Measurements from ENCODE around the gene SKOR1. TPM values are rescaled to one million over a fixed set of nuclear protein-coding genes. Genes with fewer than 3 reads are reported as not detected.
A peak's percentile ranks its signal among the peaks of the same experiment; 100 is the strongest.

SKOR1 gene
- total and polyA plus RNA-seq, 2 of the 8 experiments (the other 6 are each of a cell fraction or from before 2014, with no cell fraction given): 0.03 to 0.11 TPM

DNA sequence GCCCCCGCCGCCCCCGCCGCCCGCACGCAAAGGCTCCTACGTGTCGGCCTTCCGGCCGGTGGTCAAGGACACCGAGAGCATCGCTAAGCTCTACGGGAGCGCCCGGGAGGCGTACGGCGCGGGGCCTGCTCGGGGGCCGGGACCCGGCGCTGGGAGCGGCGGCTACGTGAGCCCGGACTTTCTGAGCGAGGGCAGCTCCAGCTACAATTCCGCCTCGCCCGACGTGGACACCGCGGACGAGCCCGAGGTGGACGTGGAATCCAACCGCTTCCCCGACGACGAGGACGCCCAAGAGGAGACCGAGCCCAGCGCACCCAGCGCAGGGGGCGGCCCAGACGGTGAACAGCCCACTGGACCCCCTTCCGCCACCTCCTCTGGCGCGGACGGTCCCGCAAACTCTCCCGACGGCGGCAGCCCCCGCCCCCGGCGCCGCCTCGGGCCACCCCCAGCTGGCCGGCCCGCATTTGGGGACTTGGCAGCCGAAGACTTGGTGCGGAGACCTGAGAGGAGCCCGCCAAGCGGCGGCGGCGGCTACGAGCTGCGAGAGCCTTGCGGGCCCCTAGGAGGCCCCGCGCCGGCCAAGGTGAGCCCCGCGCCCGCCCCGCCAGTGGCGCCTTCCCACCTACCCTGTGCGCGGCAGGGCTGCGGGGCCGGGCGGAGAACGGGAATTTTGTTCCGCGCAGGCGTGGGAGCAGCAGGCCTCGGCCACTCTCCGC lies 2.4 kb downstream of the SKOR1 start:
- no peak overlapping the region for H3K23ac ChIP-seq (ENCODE audit: insufficient read length)
- H3K4me3 ChIP-seq (ENCODE audit: extremely low read depth in 1 of 4, insufficient read depth in 2 of 4, low read depth in 3 of 4, low read length in 4 of 4): peak overlapping the region in 1 of 4 experiments; percentile 46; a peak in 2 of 8 replicates
- peaks cover 13 to 26% of the 10 kb centered on the region in 2 experiments for H4K20me1 ChIP-seq (replicated peaks in 1 of 2; ENCODE audit: control insufficient read depth in 1 of 2, insufficient read depth in 2 of 2, low read length in 2 of 2)
- no peak overlapping the region for H3K56ac ChIP-seq (replicated peaks; ENCODE audit: insufficient read length, low read depth, low read length)
- H3K4me2 ChIP-seq (ENCODE audit: insufficient read depth in 1 of 2, low read depth in 2 of 2, low read length in 2 of 2): peak overlapping the region; percentile 48 to 57
- H3K4ac ChIP-seq (replicated peaks; ENCODE audit: insufficient read length, low read depth, low read length): no peak overlapping the region
- FAIRE-seq (no peak), DNase-seq (ENCODE audit: low read depth in 1 of 2, low spot score in 2 of 2) (peak in 1 of 2 experiments; percentile 70)
- POLR2A ChIA-PET (ENCODE audit: partially characterized antibody): no interaction called here
- no peak overlapping the region for H4K5ac ChIP-seq (ENCODE audit: insufficient read length, low read depth, low read length)
- no peak overlapping the region for H2BK15ac ChIP-seq (ENCODE audit: low read length)
- no peak overlapping the region for H3K27ac ChIP-seq (ENCODE audit: low read depth, low read length)
- peaks cover 15 to 51% (median 35%) of the 10 kb centered on the region in 4 experiments for H3K4me1 ChIP-seq (replicated peaks in 1 of 4; ENCODE audit: control insufficient read depth in 3 of 4, insufficient read depth in 4 of 4, low read length in 3 of 4)
- H3K14ac ChIP-seq (ENCODE audit: insufficient read length): no peak overlapping the region
- H3K79me1 ChIP-seq (ENCODE audit: low read depth, low read length): no peaks in the 10 kb centered on the region
- H3K79me2 ChIP-seq (ENCODE audit: control insufficient read depth in 1 of 2, insufficient read depth in 2 of 2, low read length in 2 of 2): no peaks in the 10 kb centered on the region
- H2BK12ac ChIP-seq (ENCODE audit: low read depth, low read length): no peak overlapping the region
- TF ChIP-seq SUZ12 (IDR thresholded peaks at IDR 0.05; ENCODE audit: low read length): peak; percentile 72; the same call in 1 of the 2 replicates
- TF ChIP-seq CHD2 (IDR thresholded peaks at IDR 0.05; ENCODE audit: low read length): no peak
- no peak overlapping the region for H2BK5ac ChIP-seq (ENCODE audit: low read depth, low read length)
- no peak overlapping the region for H2BK20ac ChIP-seq (ENCODE audit: low read length)
- H3K18ac ChIP-seq (ENCODE audit: extremely low read depth, low read length): no peak overlapping the region
- WGBS, 2 experiments (ENCODE audit: extremely low coverage in 1 of 2, insufficient coverage in 1 of 2, insufficient read length in 1 of 2, insufficient replicate concordance in 2 of 2, low coverage in 1 of 2, low lambda C conversion rate in 2 of 2, missing lambda C conversion rate in 1 of 2): 4% methylated on average over 23 of the region's 91 CpGs; no CpG with 5 or more reads in 1 of the 2 experiments
- H4K8ac ChIP-seq (ENCODE audit: extremely low read depth, insufficient read depth, low read length): peak overlapping the region; percentile 83
- peaks cover 0 to 27% (median 0%) of the 10 kb centered on the region in 4 experiments; a peak in 1 of 8 replicates for H3K36me3 ChIP-seq (ENCODE audit: control insufficient read depth in 2 of 4, insufficient read depth in 4 of 4, low read length in 3 of 4)
- no peak overlapping the region for H2AK5ac ChIP-seq (ENCODE audit: low read depth, low read length)
- H3K23me2 ChIP-seq (ENCODE audit: low read depth, low read length): peaks cover 8% of the 10 kb centered on the region; the same call in 1 of the 2 replicates
- H2BK120ac ChIP-seq (replicated peaks; ENCODE audit: low read depth, low read length): no peak overlapping the region
- peaks cover 96 to 100% (median 100%) of the 10 kb centered on the region in 4 experiments for H3K27me3 ChIP-seq (replicated peaks in 1 of 4; ENCODE audit: control insufficient read depth in 3 of 4, extremely low read depth in 1 of 4, insufficient read depth in 3 of 4, low read length in 3 of 4)
- peaks cover 0 to 4% of the 10 kb centered on the region in 2 experiments; a peak in 1 of 4 replicates for H3K9me3 ChIP-seq (ENCODE audit: insufficient read depth in 2 of 2, low read depth in 1 of 2, low read length in 1 of 2)
- no peak overlapping the region for H2AFZ ChIP-seq (ENCODE audit: low read length)
- H3K9ac ChIP-seq (replicated peaks in 1 of 4; ENCODE audit: extremely low read depth in 1 of 4, low read depth in 3 of 4, low read length in 3 of 4): no peak overlapping the region
- CTCF ChIA-PET (ENCODE audit: partially characterized antibody): interaction anchor here (1.0 to 1.5 kb wide), 2 partner anchors 8 to 45 kb away, joined by 3 to 7 read pairs; no protein-coding TSS in a partner anchor
- no peak overlapping the region for H4K91ac ChIP-seq (replicated peaks; ENCODE audit: insufficient read length, low read length)
